Suprapubic skin (tissue), 4 donors: ENCODE measurements around the gene GPAM. TPM values are rescaled to one million over a fixed set of nuclear protein-coding genes. Genes with fewer than 3 reads are reported as not detected.

ENCODE experiments used
- DNase-seq, 2 donors: peaks; one replicate each; pipeline ENCODE4 v3.0.0-alpha.2; 2019; ENCODE audit warnings: low spot score in 2 of 2
- H3K27ac ChIP-seq: fragments of 200-600 bp; sonication (generic); one replicate; pipeline ENCODE4 v1.5.1; 2019
- H3K27me3 ChIP-seq: fragments of 200-600 bp; sonication (generic); one replicate; pipeline ENCODE4 v1.5.1; 2019
- H3K36me3 ChIP-seq: fragments of 200-600 bp; sonication (generic); one replicate; pipeline ENCODE4 v1.5.1; 2019
- H3K4me1 ChIP-seq: fragments of 200-600 bp; sonication (generic); one replicate; pipeline ENCODE4 v1.5.1; 2019
- H3K4me3 ChIP-seq: fragments of 200-600 bp; sonication (generic); one replicate; pipeline ENCODE4 v1.5.1; 2019; ENCODE audit warnings: mild to moderate bottlenecking
- H3K9me3 ChIP-seq: fragments of 200-600 bp; sonication (generic); one replicate; pipeline ENCODE4 v1.5.1; 2019
- EP300 ChIP-seq: sonication (generic); formaldehyde crosslinking; IDR thresholded peaks from one replicate; pipeline ENCODE4 v1.6.1; 2017; ENCODE audit warnings: antibody characterized with exemption
- POLR2A ChIP-seq, 2 donors: fragments of 450-650 bp; IDR thresholded peaks; one replicate each; pipeline ENCODE4 v1.6.1; 2017; ENCODE audit warnings: antibody characterized with exemption in 2 of 2, mild to moderate bottlenecking in 2 of 2, moderate library complexity in 2 of 2
- POLR2AphosphoS5 ChIP-seq, 3 donors: sonication (generic); formaldehyde crosslinking; IDR thresholded peaks; one replicate each; pipeline ENCODE4 v1.6.1; 2017; ENCODE audit warnings: antibody characterized with exemption in 3 of 3
- WGBS: methylation state at CpG from one replicate; pipeline ENCODE4 v1.1.5; 2018; 5-methylcytosine and 5-hydroxymethylcytosine counted together
- total RNA-seq, 4 donors: library from RNA; depleted of rRNA; stranded (reverse); fragments of >200 nt; gene quantifications; one replicate each; pipeline ENCODE4 v1.1.0, GENCODE V29; 2016
- TF ChIP-seq, protein P1 (sequence below), 2 donors: fragments of 200-600 bp in 1 of 2; fragments of 450-650 bp in 1 of 2; sonication (generic) in 1 of 2; IDR thresholded peaks; one replicate each; pipeline ENCODE4 v1.5.1; 2016 to 2019; ENCODE audit warnings: antibody characterized with exemption in 2 of 2, mild to moderate bottlenecking in 1 of 2, moderate library complexity in 1 of 2

The GPAM gene
- total RNA-seq, 4 donors from 2014 or later: 5.2 to 16.2 (median 6.8) TPM

DNA sequence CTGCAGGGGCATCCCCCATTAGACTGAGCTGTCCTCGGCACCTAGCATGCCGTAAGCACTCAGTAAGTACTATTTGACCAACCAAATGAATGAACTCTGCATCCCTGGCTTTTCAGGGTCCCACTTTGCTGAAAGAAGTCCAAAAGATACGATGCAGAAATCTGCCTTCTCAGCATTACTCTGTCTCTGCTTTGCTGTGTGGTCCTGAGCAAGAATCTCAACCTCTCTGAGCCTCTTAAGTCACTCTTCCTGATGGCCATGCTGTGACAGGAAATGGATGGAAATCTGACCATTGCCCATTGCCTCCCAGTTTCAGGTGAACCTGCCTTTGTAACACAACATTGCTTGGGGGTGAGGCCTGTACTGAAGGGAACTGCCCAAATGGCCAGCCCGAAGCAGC is 48.0 kb downstream of the GPAM start:
- H3K4me3 ChIP-seq: no peak overlapping the region

DNA sequence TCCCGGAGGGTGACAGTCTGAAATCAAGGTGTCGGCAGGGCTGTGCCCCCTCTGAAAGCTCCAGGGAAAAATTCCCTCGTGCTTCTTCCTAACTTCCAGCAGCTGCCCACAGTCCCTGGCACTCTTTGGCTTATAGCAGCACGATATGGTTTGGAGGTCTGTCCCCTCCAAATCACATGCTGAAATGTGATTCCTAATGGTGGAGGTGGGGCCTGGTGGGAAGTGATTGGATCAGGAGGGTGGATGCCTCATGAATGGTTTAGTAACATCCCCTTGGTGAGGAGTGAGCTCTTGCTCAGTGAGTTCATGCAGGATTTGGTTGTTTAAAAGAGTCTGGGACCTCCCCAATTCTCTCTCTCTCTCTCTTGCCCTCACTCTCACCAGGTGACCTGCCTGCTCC is 51.1 kb downstream of the GPAM start:
- no peak for TF ChIP-seq POLR2AphosphoS5 (IDR thresholded peaks at IDR 0.05)
- no peak for DNase-seq
- no peak overlapping the region for H3K4me3 ChIP-seq
- H3K4me1 ChIP-seq: no peaks in the 10 kb centered on the region
- no peaks in the 10 kb centered on the region for H3K36me3 ChIP-seq
- H3K9me3 ChIP-seq: no peaks in the 10 kb centered on the region
- WGBS: 73% methylated on average over 4 of the region's 4 CpGs
- no peaks in the 10 kb centered on the region for H3K27me3 ChIP-seq
- H3K27ac ChIP-seq: no peak overlapping the region

More for the DNA sequence above, 48.0 kb downstream of the GPAM start:
- DNase-seq: no peak
- Histone ChIP-seq H3K4me1 (no peaks in the 10 kb centered on the region), H3K36me3 (no peaks in the 10 kb centered on the region), H3K27me3 (no peaks in the 10 kb centered on the region), H3K27ac (no peak overlapping the region), H3K9me3 (no peaks in the 10 kb centered on the region)
- TF ChIP-seq, protein P1, sequence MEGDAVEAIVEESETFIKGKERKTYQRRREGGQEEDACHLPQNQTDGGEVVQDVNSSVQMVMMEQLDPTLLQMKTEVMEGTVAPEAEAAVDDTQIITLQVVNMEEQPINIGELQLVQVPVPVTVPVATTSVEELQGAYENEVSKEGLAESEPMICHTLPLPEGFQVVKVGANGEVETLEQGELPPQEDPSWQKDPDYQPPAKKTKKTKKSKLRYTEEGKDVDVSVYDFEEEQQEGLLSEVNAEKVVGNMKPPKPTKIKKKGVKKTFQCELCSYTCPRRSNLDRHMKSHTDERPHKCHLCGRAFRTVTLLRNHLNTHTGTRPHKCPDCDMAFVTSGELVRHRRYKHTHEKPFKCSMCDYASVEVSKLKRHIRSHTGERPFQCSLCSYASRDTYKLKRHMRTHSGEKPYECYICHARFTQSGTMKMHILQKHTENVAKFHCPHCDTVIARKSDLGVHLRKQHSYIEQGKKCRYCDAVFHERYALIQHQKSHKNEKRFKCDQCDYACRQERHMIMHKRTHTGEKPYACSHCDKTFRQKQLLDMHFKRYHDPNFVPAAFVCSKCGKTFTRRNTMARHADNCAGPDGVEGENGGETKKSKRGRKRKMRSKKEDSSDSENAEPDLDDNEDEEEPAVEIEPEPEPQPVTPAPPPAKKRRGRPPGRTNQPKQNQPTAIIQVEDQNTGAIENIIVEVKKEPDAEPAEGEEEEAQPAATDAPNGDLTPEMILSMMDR (IDR thresholded peaks at IDR 0.05): no peak
- TF ChIP-seq POLR2AphosphoS5 (IDR thresholded peaks at IDR 0.05): no peak
- TF ChIP-seq POLR2A (IDR thresholded peaks at IDR 0.05): no peak
- no peak for TF ChIP-seq EP300
- 98% methylated on average over 4 of the region's 4 CpGs for WGBS

DNA sequence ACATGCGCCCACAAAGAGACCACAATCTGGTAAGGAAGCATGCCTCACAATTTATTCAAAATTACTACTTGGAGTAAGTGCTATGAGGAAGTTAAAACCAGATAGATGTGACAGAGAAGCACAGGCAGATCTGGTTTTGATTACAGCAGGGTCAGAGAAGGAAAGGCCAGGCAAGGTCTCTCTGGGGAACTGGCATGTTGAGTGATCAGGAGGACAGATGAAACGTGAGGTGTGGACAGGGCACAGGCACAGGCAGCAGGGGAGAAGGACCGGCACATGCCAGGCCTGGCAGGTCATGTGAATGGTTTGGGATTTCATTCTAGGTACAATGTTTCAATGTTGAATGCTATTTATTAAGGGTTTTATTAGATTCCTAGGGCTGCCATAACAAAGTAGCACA is 51.6 kb downstream of the GPAM start:
- Histone ChIP-seq H3K36me3 (no peaks in the 10 kb centered on the region), H3K27me3 (no peaks in the 10 kb centered on the region), H3K4me3 (no peak overlapping the region), H3K4me1 (no peaks in the 10 kb centered on the region), H3K27ac (no peak overlapping the region), H3K9me3 (no peaks in the 10 kb centered on the region)
- DNase-seq: no peak
- TF ChIP-seq EP300: no peak
- WGBS: 75% methylated on average over 3 of the region's 3 CpGs

DNA sequence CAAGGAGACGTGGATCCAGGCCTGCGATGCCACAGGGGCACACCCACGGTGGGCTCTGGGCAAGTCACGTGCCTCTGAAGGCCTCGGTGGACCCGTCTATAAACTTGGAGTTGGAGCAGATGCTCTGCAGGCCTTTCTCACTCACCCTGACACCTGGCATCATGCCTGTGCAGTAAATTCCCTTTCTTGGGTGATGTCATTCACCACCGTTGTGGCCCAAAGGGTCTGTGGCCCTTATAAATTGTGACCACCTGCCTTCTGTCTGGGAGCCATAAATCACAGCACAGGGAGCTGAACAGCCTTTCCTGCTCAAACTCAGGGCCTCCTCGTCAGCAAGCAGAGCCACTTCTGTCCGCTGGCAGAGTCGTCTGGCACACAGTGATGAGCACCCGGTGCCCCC is 52.2 kb downstream of the GPAM start:
- Histone ChIP-seq H3K4me3 (no peak overlapping the region), H3K27ac (no peak overlapping the region), H3K4me1 (no peaks in the 10 kb centered on the region), H3K36me3 (no peaks in the 10 kb centered on the region), H3K27me3 (no peaks in the 10 kb centered on the region), H3K9me3 (no peaks in the 10 kb centered on the region)
- WGBS: 82% methylated on average over 11 of the region's 11 CpGs
- DNase-seq: no peak
- no peak for TF ChIP-seq EP300
- TF ChIP-seq POLR2A (IDR thresholded peaks at IDR 0.05): no peak
- TF ChIP-seq, protein P1 (IDR thresholded peaks at IDR 0.05): no peak
- TF ChIP-seq POLR2AphosphoS5 (IDR thresholded peaks at IDR 0.05): no peak

DNA sequence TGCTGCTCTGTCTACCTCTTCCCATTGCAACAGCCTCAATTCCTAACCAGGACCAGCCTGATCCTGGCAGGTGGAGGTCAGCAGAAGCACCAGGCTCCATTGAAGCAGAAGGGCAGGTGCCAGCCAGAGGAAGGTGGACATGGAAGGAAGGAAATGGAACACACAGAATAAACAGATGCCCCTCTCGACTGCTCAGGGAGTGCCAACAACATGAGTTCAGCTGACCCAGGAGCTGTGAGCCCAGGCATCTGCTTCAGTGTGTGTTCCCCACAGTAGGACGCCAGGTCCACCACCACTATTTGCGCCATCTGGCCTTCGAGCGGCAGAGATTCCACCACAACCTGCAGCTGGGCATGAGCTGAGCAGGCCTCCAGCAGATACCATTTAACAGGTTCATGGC is 56.7 kb downstream of the GPAM start:
- WGBS: 87% methylated on average over 5 of the region's 5 CpGs
- no peaks in the 10 kb centered on the region for H3K9me3 ChIP-seq
- no peaks in the 10 kb centered on the region for H3K27me3 ChIP-seq
- no peak overlapping the region for H3K4me3 ChIP-seq
- no peaks in the 10 kb centered on the region for H3K4me1 ChIP-seq
- TF ChIP-seq POLR2AphosphoS5 (IDR thresholded peaks at IDR 0.05) (no peak), EP300 (no peak), POLR2A (IDR thresholded peaks at IDR 0.05) (no peak)
- TF ChIP-seq, protein P1 (IDR thresholded peaks at IDR 0.05): no peak
- DNase-seq: no peak
- no peak overlapping the region for H3K27ac ChIP-seq
- H3K36me3 ChIP-seq: no peaks in the 10 kb centered on the region

DNA sequence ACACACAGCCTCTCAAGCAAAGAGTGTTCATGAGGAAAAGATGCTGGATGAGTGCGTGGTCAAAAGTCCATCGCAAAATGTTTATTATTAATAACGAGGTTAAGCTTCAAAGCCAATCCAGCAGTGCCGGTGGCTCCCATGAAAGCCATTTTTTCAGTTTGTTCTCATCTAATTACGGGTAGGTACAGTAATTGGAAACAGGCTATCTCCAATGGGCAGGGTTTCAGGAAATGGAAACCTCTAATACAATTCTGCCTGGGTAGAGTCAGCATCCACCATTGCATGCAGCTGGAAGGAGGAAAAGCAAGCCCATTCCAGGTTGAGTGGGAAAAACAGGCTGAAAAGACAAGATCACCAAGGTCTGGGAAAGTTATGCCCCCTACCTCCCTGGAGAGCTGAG is 57.4 kb downstream of the GPAM start:
- H3K27me3 ChIP-seq: no peaks in the 10 kb centered on the region
- H3K36me3 ChIP-seq: no peaks in the 10 kb centered on the region
- H3K27ac ChIP-seq: no peak overlapping the region
- WGBS: 91% methylated on average over 5 of the region's 5 CpGs
- no peaks in the 10 kb centered on the region for H3K4me1 ChIP-seq
- H3K4me3 ChIP-seq: no peak overlapping the region
- no peaks in the 10 kb centered on the region for H3K9me3 ChIP-seq
- TF ChIP-seq, protein P1 (IDR thresholded peaks at IDR 0.05): no peak
- no peak for TF ChIP-seq EP300
- TF ChIP-seq POLR2AphosphoS5 (IDR thresholded peaks at IDR 0.05): no peak
- no peak for TF ChIP-seq POLR2A (IDR thresholded peaks at IDR 0.05)
- DNase-seq: no peak
